Peyer's patch (tissue), 4 donors: ENCODE measurements around the gene AUTS2. TPM values are rescaled to one million over a fixed set of nuclear protein-coding genes. Genes with fewer than 3 reads are reported as not detected.

Source experiments
- DNase-seq, 3 donors: peaks; one replicate each; pipeline ENCODE4 v3.0.0-alpha.2; 2017 to 2019
- H3K27ac ChIP-seq, 4 donors: fragments of 200-600 bp; sonication (generic); one replicate each; pipeline ENCODE4 v1.5.1; 2016 to 2019
- H3K27me3 ChIP-seq, 2 donors: fragments of 200-600 bp; sonication (generic); one replicate each; pipeline ENCODE4 v1.5.1; 2019
- H3K36me3 ChIP-seq, 3 donors: fragments of 200-600 bp; sonication (generic); one replicate each; pipeline ENCODE4 v1.5.1; 2016 to 2019
- H3K4me1 ChIP-seq, 4 donors: fragments of 200-600 bp; sonication (generic); one replicate each; pipeline ENCODE4 v1.5.1; 2016 to 2019
- H3K4me3 ChIP-seq, 4 donors: fragments of 200-600 bp; sonication (generic); 1 replicate in 3 of 4; 2 replicates in 1 of 4; pipeline ENCODE4 v1.5.1; 2016 to 2019; ENCODE audit warnings: mild to moderate bottlenecking in 1 of 4
- H3K9me3 ChIP-seq, 4 donors: fragments of 200-600 bp; sonication (generic); one replicate each; pipeline ENCODE4 v1.5.1; 2016 to 2019; ENCODE audit warnings: mild to moderate bottlenecking in 1 of 4
- CTCF ChIP-seq, 6 experiments: fragments of 450-650 bp in 4 of 6; fragments of 200-600 bp in 2 of 6; sonication (generic) in 1 of 6; IDR thresholded peaks; one replicate each; pipeline ENCODE4 v1.5.1; 2017 to 2019; ENCODE audit warnings: antibody characterized with exemption in 6 of 6, mild to moderate bottlenecking in 3 of 6, moderate library complexity in 1 of 6
- POLR2A ChIP-seq, 2 donors: fragments of 450-650 bp; IDR thresholded peaks; one replicate each; pipeline ENCODE4 v1.5.1; 2017; ENCODE audit warnings: antibody characterized with exemption in 2 of 2, mild to moderate bottlenecking in 2 of 2, moderate library complexity in 2 of 2
- total RNA-seq, 4 donors: library from RNA; depleted of rRNA; stranded (reverse); fragments of >200 nt; gene quantifications; one replicate each; pipeline ENCODE4 v1.1.0, GENCODE V29; 2016

The AUTS2 gene
- total RNA-seq, 4 donors from 2014 or later, result 55.9 to 90.0 (median 72.6) TPM

GRCh38 chr7:69749994-69750393 lies 151.7 kb downstream of the AUTS2 start:
- Histone ChIP-seq H3K4me1 (peaks cover 0 to 7% (median 0%) of the 10 kb centered on the region in 4 donors), H3K36me3 (no peaks in the 10 kb centered on the region), H3K9me3 (no peaks in the 10 kb centered on the region), H3K4me3 (no peak overlapping the region), H3K27ac (no peak overlapping the region), H3K27me3 (no peaks in the 10 kb centered on the region)
- TF ChIP-seq POLR2A (IDR thresholded peaks at IDR 0.05) (no peak), CTCF (IDR thresholded peaks at IDR 0.05) (no peak)
- no peak for DNase-seq

GRCh38 chr7:69751026-69751425 lies 152.8 kb downstream of the AUTS2 start:
- Histone ChIP-seq H3K27me3 (no peaks in the 10 kb centered on the region), H3K9me3 (no peaks in the 10 kb centered on the region), H3K36me3 (no peaks in the 10 kb centered on the region), H3K4me3 (no peak overlapping the region), H3K4me1 (peaks cover 0 to 7% (median 0%) of the 10 kb centered on the region in 4 donors), H3K27ac (no peak overlapping the region)
- TF ChIP-seq CTCF (IDR thresholded peaks at IDR 0.05) (no peak), POLR2A (IDR thresholded peaks at IDR 0.05) (no peak)
- DNase-seq, result no peak

GRCh38 chr7:69753981-69754380 lies 155.7 kb downstream of the AUTS2 start:
- TF ChIP-seq CTCF (IDR thresholded peaks at IDR 0.05), result no peak
- TF ChIP-seq POLR2A (IDR thresholded peaks at IDR 0.05), result no peak
- H3K36me3 ChIP-seq, result no peaks in the 10 kb centered on the region

GRCh38 chr7:69754476-69754875 lies 156.2 kb downstream of the AUTS2 start:
- no peaks in the 10 kb centered on the region for H3K9me3 ChIP-seq
- H3K4me1 ChIP-seq, result peaks cover 0 to 3% (median 0%) of the 10 kb centered on the region in 4 donors
- DNase-seq, result no peak
- no peak overlapping the region for H3K27ac ChIP-seq
- no peaks in the 10 kb centered on the region for H3K36me3 ChIP-seq
- H3K4me3 ChIP-seq, result no peak overlapping the region
- TF ChIP-seq CTCF (IDR thresholded peaks at IDR 0.05) (no peak), POLR2A (IDR thresholded peaks at IDR 0.05) (no peak)
- H3K27me3 ChIP-seq, result no peaks in the 10 kb centered on the region

More at GRCh38 chr7:69753981-69754380, 155.7 kb downstream of the AUTS2 start:
- no peaks in the 10 kb centered on the region for H3K27me3 ChIP-seq
- H3K9me3 ChIP-seq, result no peaks in the 10 kb centered on the region
- no peak overlapping the region for H3K27ac ChIP-seq
- peaks cover 0 to 7% (median 0%) of the 10 kb centered on the region in 4 donors for H3K4me1 ChIP-seq
- no peak for DNase-seq
- H3K4me3 ChIP-seq, result no peak overlapping the region

GRCh38 chr7:69756235-69756634 lies 158.0 kb downstream of the AUTS2 start:
- Histone ChIP-seq H3K4me1 (no peaks in the 10 kb centered on the region), H3K27me3 (no peaks in the 10 kb centered on the region), H3K9me3 (no peaks in the 10 kb centered on the region), H3K4me3 (no peak overlapping the region), H3K36me3 (no peaks in the 10 kb centered on the region), H3K27ac (no peak overlapping the region)
- no peak for TF ChIP-seq POLR2A (IDR thresholded peaks at IDR 0.05)
- no peak for TF ChIP-seq CTCF (IDR thresholded peaks at IDR 0.05)
- DNase-seq, result no peak

- TF ChIP-seq CTCF (IDR thresholded peaks at IDR 0.05) (no peak), POLR2A (IDR thresholded peaks at IDR 0.05) (no peak)
- Histone ChIP-seq H3K4me1 (no peaks in the 10 kb centered on the region), H3K36me3 (no peaks in the 10 kb centered on the region), H3K27me3 (no peaks in the 10 kb centered on the region), H3K9me3 (no peaks in the 10 kb centered on the region), H3K27ac (no peak overlapping the region), H3K4me3 (no peak overlapping the region)
- DNase-seq, result no peak
Measured at GRCh38 chr7:69757528-69757927, 159.3 kb downstream of the AUTS2 start.
